T47D (cell line): ENCODE results near the gene RAN.
"Not testable (repeated sequence)": the region's sequence is repeated elsewhere in the genome, so short reads cannot be mapped to it uniquely, and the experiment has no call there.

Experiments
- DNase-seq, 2 experiments: peaks; one replicate each; pipeline versions ENCODE4 v3.0.0 to v3.0.0-alpha.2; 2011 to 2012; ENCODE audit warnings: low read depth in 1 of 2, low spot score in 1 of 2
- JUND ChIP-seq: IDR thresholded peaks from 2 replicates; pipeline ENCODE4 v1.6.1; 2012; ENCODE audit warnings: low read depth
- in situ Hi-C: cut with HindIII; loops from 2 replicates; pipeline ENCODE4 v1.10.0; 2016; ENCODE audit warnings: low sequenced_read_pairs, low pct_unique_long_range_greater_than_20kb

Gene RAN

DNA sequence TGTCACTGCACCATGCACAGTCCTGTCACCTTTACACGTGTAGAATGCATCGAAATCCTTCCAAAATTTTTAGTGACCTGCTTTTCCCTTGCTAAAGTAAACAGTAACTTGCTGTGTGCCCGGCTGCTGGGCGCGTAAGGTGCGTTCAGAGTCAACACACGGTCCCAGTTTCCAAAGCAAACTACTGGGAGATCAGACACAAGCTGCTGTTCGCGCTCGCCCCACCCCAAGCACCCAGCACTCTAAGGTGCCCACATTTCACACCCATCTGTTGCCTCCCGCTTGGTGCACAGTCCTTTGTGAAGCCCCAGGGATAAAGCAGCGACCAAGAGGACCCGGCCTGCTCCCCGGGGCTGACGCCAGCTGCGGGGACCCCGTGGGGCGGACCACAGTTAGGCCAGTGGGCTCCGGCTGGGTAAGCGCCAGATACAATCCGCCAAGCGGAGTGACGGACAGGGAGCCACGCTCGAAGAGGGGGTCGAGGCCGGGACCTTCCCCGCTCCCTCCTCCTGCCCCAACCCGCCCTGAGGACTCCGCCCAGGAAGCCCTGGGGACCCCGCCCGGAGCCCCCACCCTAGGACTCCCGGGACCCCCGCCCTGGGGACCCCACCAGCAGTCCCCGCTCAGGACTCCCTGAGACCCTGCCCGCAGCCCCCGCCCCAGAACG, 33.4 kb upstream of the RAN start:
- in situ Hi-C loops = no loop called here
- DNase-seq = peak; percentile 32 to 38
- no peak for TF ChIP-seq JUND

DNA sequence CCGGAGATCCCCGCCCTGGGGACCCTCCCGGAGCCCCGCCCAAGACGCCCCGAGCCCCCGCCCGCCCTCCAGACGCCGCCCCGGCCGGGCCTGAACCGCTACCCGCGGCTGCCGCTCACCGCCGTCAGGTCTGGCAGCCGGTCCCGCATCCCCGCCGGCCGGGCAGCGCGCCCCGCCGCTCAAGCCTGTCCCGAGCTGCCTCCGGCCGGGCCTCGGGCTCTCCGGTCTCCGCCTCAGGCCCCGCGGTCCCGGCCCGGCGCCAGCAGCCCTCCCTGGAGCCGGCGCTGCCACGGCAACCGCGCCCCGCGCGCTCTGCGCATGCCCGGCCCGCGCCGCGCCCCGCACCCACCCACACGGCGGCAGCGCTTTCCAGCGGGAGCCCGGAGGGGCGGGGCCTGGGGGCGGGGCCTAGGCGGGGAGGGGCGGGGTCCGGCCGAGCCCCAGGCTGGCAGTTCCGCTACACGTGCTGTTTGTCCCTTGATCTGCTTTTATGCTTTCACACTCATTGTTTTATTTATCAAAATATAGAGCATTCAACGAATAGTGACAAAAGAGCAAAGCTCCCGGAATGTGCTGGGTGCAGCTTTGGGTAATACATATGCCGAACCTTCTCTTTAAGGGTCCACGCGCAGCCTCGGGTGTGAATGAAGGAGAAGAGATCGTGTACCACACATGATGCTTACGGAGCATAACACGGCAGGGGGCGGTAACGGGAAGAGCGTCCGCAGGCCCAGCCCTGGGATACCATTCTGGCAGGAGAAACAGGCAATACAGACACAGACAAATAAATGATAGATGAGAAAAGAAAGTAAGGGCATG, 32.7 kb upstream of the RAN start, which contains the start of gene STX2:
Gene STX2, minus strand, starts transcription at position 300 of the 819 bp plus-strand sequence. Its CDS starts 151 bp downstream, at position 149.
- DNase-seq = peak; percentile 78 to 92
- in situ Hi-C loops = no loop called here
- TF ChIP-seq JUND = no peak

DNA sequence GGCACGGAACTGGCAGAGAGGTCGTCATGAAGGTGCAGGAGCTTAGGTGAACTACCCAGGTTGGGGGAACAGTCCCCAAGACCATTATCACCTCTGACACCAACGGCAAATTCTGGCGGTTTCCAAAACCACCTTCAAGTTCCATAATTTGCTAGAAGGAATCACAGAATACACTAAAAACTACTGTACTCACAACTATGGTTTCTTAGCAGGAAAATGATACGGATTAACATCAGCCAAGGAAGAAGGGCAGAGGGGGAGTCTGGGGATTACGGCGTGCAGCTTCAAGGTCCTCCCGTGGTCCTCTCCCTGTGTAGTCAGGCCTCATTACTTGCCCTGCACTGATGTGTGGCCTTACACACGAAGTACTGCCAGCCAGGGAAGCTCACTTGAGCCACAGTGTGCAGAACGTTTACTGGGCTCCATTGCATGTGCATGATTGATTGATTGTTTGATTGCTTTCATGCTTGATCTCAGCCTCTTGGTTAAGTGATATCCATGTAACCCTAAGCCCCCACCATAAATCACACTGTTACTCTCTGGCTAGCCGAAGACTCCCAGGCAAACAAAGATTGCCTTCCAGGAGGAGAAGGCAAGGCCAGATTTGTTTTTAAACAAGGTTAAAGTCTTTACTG, 32.0 kb upstream of the RAN start:
- no peak for TF ChIP-seq JUND
- in situ Hi-C loops = no loop called here
- no peak for DNase-seq

DNA sequence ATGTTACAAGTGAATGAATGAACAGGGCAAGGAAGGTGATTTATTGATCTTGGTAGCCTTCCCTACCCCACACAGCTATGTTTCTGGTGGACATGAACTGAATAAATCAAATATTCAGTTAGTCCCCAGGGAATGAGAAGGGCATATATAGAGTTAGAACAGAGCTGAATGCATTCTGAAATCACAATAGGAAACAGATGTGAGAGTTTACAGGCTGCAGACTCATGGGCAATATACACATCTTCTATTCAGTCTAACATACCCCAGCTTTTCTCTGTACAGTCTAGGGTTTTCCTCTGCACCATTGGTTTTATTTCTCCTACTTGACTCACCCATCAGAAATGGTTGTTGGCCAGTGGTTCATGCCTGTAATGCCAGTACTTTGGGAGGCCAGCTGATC, 25.5 kb upstream of the RAN start:
- no peak for DNase-seq
- no peak for TF ChIP-seq JUND
- in situ Hi-C loops = no loop called here

DNA sequence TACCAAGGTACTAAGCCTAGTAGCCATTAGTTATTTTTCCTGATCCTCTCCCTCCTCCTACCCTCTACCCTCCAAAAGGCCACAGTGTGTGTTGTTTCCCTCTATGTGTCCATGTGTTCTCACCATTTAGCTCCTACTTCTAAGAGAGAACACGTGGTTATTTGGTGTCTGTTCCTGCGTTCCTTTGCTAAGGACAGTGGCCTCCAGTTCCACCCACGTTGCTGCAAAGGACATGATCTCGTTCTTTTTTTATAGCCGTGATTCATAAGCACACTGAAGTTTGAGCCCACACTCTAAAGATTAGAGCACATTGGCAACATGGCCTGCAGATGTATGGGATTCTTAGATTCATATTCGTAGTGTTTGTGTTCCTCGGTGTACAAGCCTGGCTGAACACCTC, 24.8 kb upstream of the RAN start:
- no peak for DNase-seq
- no peak for TF ChIP-seq JUND
- in situ Hi-C loops = no loop called here

DNA sequence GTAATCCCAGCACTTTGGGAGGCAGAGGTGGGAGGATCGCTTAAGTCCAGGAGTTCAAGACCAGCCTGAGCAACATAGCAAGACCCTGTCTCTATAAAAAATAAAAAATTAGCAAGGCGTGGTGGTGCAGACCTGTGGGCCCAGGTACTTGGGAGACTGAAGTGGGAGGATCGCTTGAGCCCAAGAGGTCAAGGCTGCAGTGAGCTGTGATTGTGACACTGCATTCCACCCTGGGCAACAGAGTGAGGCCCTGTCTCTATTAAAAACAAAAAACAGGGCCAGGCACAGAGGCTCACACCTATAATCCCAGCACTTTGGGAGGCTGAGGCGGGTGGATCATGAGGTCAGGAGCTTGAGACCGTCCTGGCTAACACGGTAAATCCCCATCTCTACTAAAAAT, 23.8 kb upstream of the RAN start:
- in situ Hi-C loops = not testable (repeated sequence)

DNA sequence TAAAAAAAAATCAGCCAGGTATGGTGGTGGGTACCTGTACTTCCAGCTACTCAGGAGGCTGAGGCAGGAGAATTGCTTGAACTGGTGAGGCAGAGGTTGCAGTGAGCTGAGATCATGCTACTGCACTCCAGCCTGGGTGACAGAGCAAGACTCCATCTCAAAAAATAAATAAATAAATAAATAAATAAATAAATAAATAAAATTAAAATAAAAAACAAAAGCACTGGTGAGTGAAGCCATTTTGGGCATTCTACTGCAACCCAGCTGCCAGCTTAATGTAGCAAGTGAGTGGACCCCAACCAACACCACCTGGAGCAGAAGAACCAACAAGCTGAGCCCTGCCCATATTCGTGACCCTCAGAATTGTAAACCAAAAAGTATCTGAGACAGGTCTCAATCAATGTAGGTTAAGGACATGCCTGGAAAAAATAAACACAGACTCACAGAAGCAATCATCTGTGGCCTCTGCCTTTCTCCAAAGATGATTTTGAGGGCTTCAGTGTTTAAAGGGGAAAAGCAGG, 23.0 kb upstream of the RAN start:
- in situ Hi-C loops, DNase-seq: not testable (repeated sequence)

More for the DNA sequence above, 23.8 kb upstream of the RAN start:
- not testable (repeated sequence) for DNase-seq

DNA sequence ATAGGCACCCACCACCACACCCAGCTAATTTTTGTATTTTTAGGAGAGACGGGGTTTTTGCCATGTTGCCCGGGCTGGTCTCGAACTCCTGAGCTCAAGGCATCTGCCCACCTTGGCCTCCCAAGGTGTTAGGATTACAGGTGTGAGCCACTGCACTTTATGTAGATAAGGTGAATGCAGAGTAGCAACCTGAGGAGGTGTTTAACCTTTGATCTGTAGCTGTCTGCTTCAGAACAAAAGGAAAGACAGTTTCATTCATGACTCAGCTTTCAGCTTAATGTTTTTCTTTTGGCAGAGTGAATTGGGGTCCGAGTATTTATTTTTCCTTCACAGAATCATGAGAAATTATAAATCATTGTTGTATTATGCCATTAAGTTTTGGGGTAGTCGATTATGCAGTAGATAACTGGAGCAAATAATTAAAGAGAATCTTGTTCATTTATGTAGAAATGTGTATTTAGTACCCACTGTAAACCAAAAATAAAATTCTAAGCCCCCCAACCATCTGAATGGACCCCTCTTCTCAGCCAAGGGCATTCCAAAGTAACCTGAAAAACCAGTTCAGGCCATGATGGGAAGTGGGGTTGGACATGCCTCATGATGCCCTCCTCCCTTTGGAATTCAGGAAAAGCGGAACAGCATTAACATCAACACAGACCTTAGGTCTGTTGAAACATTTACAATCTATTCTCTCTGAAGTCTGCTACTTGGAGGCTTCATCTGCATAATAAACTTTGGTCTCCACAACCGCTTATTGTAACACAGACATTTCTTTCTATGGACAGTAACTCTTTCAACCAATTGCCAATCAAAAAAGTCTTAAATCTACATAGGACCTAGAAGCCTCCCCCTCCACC, 22.1 kb upstream of the RAN start:
- peak in 1 of 2 experiments; percentile 75 for DNase-seq
- no peak for TF ChIP-seq JUND
- in situ Hi-C loops = no loop called here

DNA sequence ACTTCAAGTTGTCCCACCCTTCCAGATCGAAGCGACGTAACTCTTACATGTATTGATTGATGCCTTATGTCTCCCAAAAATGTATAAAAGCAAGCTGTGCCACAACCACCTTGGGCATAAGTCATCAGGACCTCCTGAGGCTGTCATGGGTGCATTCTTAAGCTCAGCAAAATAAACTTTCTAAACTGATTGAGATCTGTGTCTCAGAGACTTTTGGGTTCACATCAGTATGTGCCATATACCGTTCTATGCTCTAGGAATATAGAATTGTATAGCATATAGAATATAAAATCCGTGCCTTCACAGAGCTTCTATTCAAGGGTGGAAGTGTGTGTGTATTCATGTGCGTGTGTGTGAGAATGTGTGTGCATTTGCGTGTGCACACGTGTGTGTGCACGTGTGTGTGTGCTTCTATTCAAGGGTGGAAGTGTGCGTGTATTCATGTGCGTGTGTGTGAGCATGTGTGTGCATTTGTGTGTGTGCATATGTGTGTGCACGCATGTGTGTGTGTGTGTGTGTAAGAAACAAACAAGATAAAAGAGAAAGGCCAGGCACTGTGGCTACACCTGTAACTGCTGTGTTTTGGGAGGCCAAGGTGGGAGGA, 21.3 kb upstream of the RAN start:
- in situ Hi-C loops = no loop called here
- no peak for DNase-seq
- no peak for TF ChIP-seq JUND

DNA sequence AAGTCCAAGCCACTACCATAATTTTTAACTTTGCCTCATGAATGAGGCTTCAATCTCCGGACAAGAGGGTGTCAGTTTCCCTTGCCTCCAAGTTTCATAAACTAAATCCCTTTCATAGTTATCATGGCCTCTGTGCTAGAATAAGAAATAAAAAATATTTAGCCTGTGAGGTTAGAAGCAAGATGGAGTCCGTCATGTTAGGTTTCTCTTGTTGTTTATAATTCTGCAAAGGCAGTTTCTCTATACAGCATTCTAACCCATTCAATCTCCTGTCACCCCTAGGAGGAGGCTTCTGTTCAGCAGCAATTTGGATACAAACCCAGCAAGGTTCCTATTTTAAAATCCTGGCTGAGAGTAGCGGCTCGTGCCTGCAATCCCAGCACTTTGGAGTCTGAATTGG, 15.8 kb upstream of the RAN start:
- TF ChIP-seq JUND = no peak
- DNase-seq = no peak
- in situ Hi-C loops = no loop called here

DNA sequence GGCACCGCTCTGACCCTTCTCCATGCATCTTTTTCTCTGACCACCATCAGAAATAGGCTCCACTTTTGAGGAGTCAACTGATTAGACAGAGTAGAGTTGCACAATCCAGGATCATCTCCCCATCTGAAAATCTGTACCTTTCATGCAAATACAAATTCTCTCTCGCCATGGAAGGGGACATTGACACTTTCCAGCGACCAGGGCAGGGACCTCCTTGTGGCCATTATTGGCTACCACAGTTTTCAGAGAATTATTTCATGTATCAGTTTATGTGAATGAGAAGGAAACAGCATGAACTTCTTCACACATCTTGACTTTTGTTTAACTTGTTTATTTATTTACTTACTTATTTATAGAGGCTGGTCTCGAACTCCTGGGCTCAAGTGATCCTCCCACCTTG, 13.8 kb upstream of the RAN start:
- no peak for TF ChIP-seq JUND
- in situ Hi-C loops = no loop called here
- no peak for DNase-seq

DNA sequence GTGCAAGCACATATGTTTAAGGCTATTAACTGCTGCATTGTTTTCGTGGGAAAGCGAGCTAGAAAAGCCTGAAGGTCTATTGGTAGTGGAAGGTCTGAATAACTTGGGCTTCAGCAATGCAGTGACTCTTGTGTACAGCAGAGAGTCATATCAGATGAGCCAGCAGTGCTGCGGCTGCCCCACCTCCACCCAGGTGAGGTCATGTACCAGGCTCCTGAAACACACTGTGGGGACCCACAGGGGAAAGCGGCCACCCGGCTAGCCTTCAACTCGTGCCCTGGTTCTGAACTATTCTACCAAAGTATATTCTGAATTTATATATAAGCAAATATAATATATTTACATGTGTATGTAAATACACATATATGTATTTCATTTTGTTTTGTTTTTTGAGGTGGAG, 12.7 kb upstream of the RAN start:
- TF ChIP-seq JUND = no peak
- in situ Hi-C loops = no loop called here
- peak in 1 of 2 experiments; percentile 44 for DNase-seq
